H1 (cell line): ENCODE measurements around the gene NOSIP.

Experiments
- BCL11A ChIP-seq, 2 experiments: IDR thresholded peaks; one replicate each; pipeline ENCODE4 v1.6.1; 2011; ENCODE audit warnings: low read depth in 2 of 2, low read length in 2 of 2, mild to moderate bottlenecking in 2 of 2
- CEBPB ChIP-seq: IDR thresholded peaks from 2 replicates; pipeline ENCODE4 v1.6.1; 2012; ENCODE audit warnings: low read depth, low read length
- CHD2 ChIP-seq: IDR thresholded peaks from 2 replicates; pipeline ENCODE4 v1.6.1; 2012; ENCODE audit warnings: low read length, improper control_type of control experiment
- EP300 ChIP-seq, 2 experiments: IDR thresholded peaks; 1 replicate in 1 of 2; 2 replicates in 1 of 2; pipeline ENCODE4 v1.6.1; 2011 to 2012; ENCODE audit warnings: low read depth in 2 of 2, low read length in 2 of 2, mild to moderate bottlenecking in 2 of 2, borderline replicate concordance in 1 of 2, inconsistent platforms in 1 of 2, moderate library complexity in 1 of 2
- EZH2 ChIP-seq: fragments of 200-600 bp; sonication (generic); IDR thresholded peaks from 2 replicates; pipeline ENCODE4 v1.7.1; 2012; ENCODE audit warnings: low read depth, mild to moderate bottlenecking, moderate library complexity, low read length, inconsistent platforms; ENCODE audit not compliant: severe bottlenecking
- POLR2AphosphoS5 ChIP-seq: IDR thresholded peaks from 2 replicates; pipeline ENCODE4 v1.6.1; 2011; ENCODE audit warnings: low read depth, low read length
- TCF12 ChIP-seq: IDR thresholded peaks from 2 replicates; pipeline ENCODE4 v1.6.1; 2011; ENCODE audit warnings: low read depth, mild to moderate bottlenecking, low read length
- TF ChIP-seq, protein P1 (sequence below), 3 experiments: IDR thresholded peaks; 1 replicate in 2 of 3; 2 replicates in 1 of 3; pipeline versions ENCODE4 v1.5.1 to v1.6.1; 2011; ENCODE audit warnings: low read length in 3 of 3, mild to moderate bottlenecking in 3 of 3, inconsistent platforms in 2 of 3, low read depth in 1 of 3, moderate library complexity in 1 of 3; ENCODE audit not compliant: insufficient read depth in 1 of 3; ENCODE audit errors: control extremely low read depth in 1 of 3

DNA sequence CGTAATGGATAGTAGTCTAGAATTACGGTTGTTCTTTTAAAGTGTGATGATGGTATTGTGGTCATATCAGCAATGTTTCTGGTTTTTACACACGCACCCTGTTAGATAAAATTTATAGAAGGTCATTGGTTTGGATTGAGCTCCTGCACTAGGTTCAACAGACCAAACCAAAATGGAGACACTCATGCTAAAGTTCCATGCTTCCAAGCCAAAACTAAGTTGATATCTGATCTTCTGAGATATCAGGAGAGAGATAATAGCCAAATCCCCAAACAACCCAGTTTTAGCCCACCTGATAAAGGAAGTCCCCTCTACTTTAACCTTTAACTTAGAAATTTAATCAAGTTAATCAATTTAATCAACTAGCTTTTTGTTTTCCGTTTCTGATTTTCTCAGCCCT lies 1.2 kb downstream of the NOSIP start:
- TF ChIP-seq CEBPB (no peak), BCL11A (IDR thresholded peaks at IDR 0.05; ENCODE audit: low read depth in 2 of 2, low read length in 2 of 2) (no peak), CHD2 (no peak), POLR2AphosphoS5 (no peak), TCF12 (no peak), EZH2 (no peak), EP300 (IDR thresholded peaks at IDR 0.05; ENCODE audit: borderline replicate concordance in 1 of 2, low read depth in 2 of 2, low read length in 2 of 2) (no peak)
- TF ChIP-seq, protein P1, sequence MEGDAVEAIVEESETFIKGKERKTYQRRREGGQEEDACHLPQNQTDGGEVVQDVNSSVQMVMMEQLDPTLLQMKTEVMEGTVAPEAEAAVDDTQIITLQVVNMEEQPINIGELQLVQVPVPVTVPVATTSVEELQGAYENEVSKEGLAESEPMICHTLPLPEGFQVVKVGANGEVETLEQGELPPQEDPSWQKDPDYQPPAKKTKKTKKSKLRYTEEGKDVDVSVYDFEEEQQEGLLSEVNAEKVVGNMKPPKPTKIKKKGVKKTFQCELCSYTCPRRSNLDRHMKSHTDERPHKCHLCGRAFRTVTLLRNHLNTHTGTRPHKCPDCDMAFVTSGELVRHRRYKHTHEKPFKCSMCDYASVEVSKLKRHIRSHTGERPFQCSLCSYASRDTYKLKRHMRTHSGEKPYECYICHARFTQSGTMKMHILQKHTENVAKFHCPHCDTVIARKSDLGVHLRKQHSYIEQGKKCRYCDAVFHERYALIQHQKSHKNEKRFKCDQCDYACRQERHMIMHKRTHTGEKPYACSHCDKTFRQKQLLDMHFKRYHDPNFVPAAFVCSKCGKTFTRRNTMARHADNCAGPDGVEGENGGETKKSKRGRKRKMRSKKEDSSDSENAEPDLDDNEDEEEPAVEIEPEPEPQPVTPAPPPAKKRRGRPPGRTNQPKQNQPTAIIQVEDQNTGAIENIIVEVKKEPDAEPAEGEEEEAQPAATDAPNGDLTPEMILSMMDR (IDR thresholded peaks at IDR 0.05; ENCODE audit: control extremely low read depth in 1 of 3, insufficient read depth in 1 of 3, low read depth in 1 of 3, low read length in 3 of 3) = no peak
